H1 (cell line): ENCODE measurements around the gene FJX1. TPM values are rescaled to one million over a fixed set of nuclear protein-coding genes. Genes with fewer than 3 reads are reported as not detected.

Experiments
- CTCF ChIA-PET: fragments of 300-600 bp; sonication (Branson Sonifier 250); formaldehyde crosslinking; loops from one replicate; lab custom pipeline; 2021; ENCODE audit not compliant: partially characterized antibody; lab: Charles Lee
- POLR2A ChIA-PET: fragments of 300-600 bp; sonication (Branson Sonifier 250); formaldehyde crosslinking; loops from one replicate; lab custom pipeline; 2021; ENCODE audit warnings: inconsistent platforms; ENCODE audit not compliant: partially characterized antibody; lab: Charles Lee
- DNase-seq, 2 experiments: peaks; one replicate each; pipeline versions ENCODE4 v3.0.0 to v3.0.0-alpha.2; 2010 to 2022; ENCODE audit warnings: low spot score in 2 of 2, low read depth in 1 of 2, mixed read lengths in 1 of 2
- FAIRE-seq: peaks from 2 replicates; lab custom pipeline; 2011; peaks lifted over from hg19 to GRCh38; lab: Jason Lieb, UNC
- H2AFZ ChIP-seq: 2 replicates; pipeline ENCODE4 v1.8.1; 2012; ENCODE audit warnings: low read length, inconsistent platforms
- H2AK5ac ChIP-seq: 2 replicates; pipeline ENCODE4 v1.6.1; 2013; ENCODE audit warnings: low read depth, low read length
- H2BK120ac ChIP-seq: replicated peaks from 2 replicates; pipeline ENCODE3; 2013; ENCODE audit warnings: low read depth, low read length, inconsistent platforms
- H2BK12ac ChIP-seq: 2 replicates; pipeline ENCODE4 v1.6.1; 2013; ENCODE audit warnings: low read depth, low read length
- H2BK15ac ChIP-seq: 2 replicates; pipeline ENCODE4 v1.6.1; 2013; ENCODE audit warnings: low read length
- H2BK20ac ChIP-seq: 2 replicates; pipeline ENCODE4 v1.6.1; 2013; ENCODE audit warnings: low read length
- H2BK5ac ChIP-seq: 2 replicates; pipeline ENCODE4 v1.6.1; 2013; ENCODE audit warnings: low read depth, low read length
- H3K14ac ChIP-seq: 2 replicates; pipeline ENCODE4 v1.6.1; 2013; ENCODE audit warnings: inconsistent platforms; ENCODE audit not compliant: insufficient read length
- H3K18ac ChIP-seq: 2 replicates; pipeline ENCODE4 v1.6.1; 2013; ENCODE audit warnings: low read length; ENCODE audit errors: extremely low read depth
- H3K23ac ChIP-seq: 2 replicates; pipeline ENCODE4 v1.6.1; 2013; ENCODE audit warnings: inconsistent platforms; ENCODE audit not compliant: insufficient read length
- H3K23me2 ChIP-seq: 2 replicates; pipeline ENCODE4 v1.6.1; 2013; ENCODE audit warnings: low read depth, low read length
- H3K27ac ChIP-seq: 2 replicates; pipeline ENCODE4 v1.6.1; 2011; ENCODE audit warnings: low read depth, low read length, inconsistent platforms
- H3K27me3 ChIP-seq, 4 experiments: replicated peaks in 1 of 4; 1 replicate in 1 of 4; 2 replicates in 3 of 4; pipeline versions ENCODE4 v1.6.1 to v1.8.1; 2011 to 2013; ENCODE audit warnings: low read length in 3 of 4, mild to moderate bottlenecking in 3 of 4, inconsistent platforms in 2 of 4, mixed read lengths in 2 of 4, moderate library complexity in 1 of 4; ENCODE audit not compliant: control insufficient read depth in 3 of 4, insufficient read depth in 3 of 4; ENCODE audit errors: extremely low read depth in 1 of 4
- H3K36me3 ChIP-seq, 4 experiments: 2 replicates each; pipeline versions ENCODE4 v1.6.1 to v1.8.1; 2011 to 2013; ENCODE audit warnings: mild to moderate bottlenecking in 4 of 4, low read length in 3 of 4, moderate library complexity in 2 of 4, control low read depth in 1 of 4, inconsistent platforms in 1 of 4; ENCODE audit not compliant: insufficient read depth in 4 of 4, control insufficient read depth in 2 of 4
- H3K4ac ChIP-seq: replicated peaks from 2 replicates; pipeline ENCODE3; 2013; ENCODE audit warnings: low read length, low read depth, mixed read lengths, inconsistent platforms; ENCODE audit not compliant: insufficient read length
- H3K4me1 ChIP-seq, 4 experiments: replicated peaks in 1 of 4; 1 replicate in 1 of 4; 2 replicates in 3 of 4; pipeline versions ENCODE4 v1.6.1 to v1.8.1; 2011 to 2013; ENCODE audit warnings: low read length in 3 of 4, inconsistent platforms in 2 of 4, mixed read lengths in 1 of 4; ENCODE audit not compliant: insufficient read depth in 4 of 4, control insufficient read depth in 3 of 4
- H3K4me2 ChIP-seq, 2 experiments: 2 replicates each; pipeline versions ENCODE4 v1.6.1 to v1.8.1; 2011 to 2013; ENCODE audit warnings: low read depth in 2 of 2, low read length in 2 of 2, control low read depth in 1 of 2, inconsistent platforms in 1 of 2, mild to moderate bottlenecking in 1 of 2; ENCODE audit not compliant: insufficient read depth in 1 of 2
- H3K4me3 ChIP-seq, 4 experiments: fragments of 200-600, 300-600 bp in 1 of 4; sonication (generic), shearing (Covaris generic), sonication (Bioruptor Twin) in 1 of 4; 2 replicates each; pipeline versions ENCODE4 v1.5.1 to v1.8.1; 2011 to 2016; ENCODE audit warnings: low read length in 4 of 4, low read depth in 3 of 4, control low read depth in 2 of 4, inconsistent platforms in 2 of 4, mild to moderate bottlenecking in 2 of 4, mixed read lengths in 1 of 4, moderate library complexity in 1 of 4; ENCODE audit not compliant: insufficient read depth in 2 of 4; ENCODE audit errors: extremely low read depth in 1 of 4
- H3K56ac ChIP-seq: replicated peaks from 2 replicates; pipeline ENCODE3; 2013; ENCODE audit warnings: low read depth, mild to moderate bottlenecking, mixed read lengths, low read length, inconsistent platforms; ENCODE audit not compliant: insufficient read length
- H3K79me1 ChIP-seq: 2 replicates; pipeline ENCODE4 v1.6.1; 2013; ENCODE audit warnings: low read depth, low read length, control low read depth
- H3K79me2 ChIP-seq, 2 experiments: 2 replicates each; pipeline versions ENCODE4 v1.6.1 to v1.8.1; 2012 to 2013; ENCODE audit warnings: low read length in 2 of 2, mild to moderate bottlenecking in 2 of 2, inconsistent platforms in 1 of 2; ENCODE audit not compliant: insufficient read depth in 2 of 2, control insufficient read depth in 1 of 2
- H3K9ac ChIP-seq, 4 experiments: replicated peaks in 1 of 4; 1 replicate in 1 of 4; 2 replicates in 3 of 4; pipeline versions ENCODE4 v1.6.1 to v1.8.1; 2011 to 2013; ENCODE audit warnings: low read depth in 3 of 4, low read length in 3 of 4, control low read depth in 2 of 4, mild to moderate bottlenecking in 2 of 4, moderate library complexity in 2 of 4, inconsistent platforms in 1 of 4; ENCODE audit errors: extremely low read depth in 1 of 4
- H3K9me3 ChIP-seq, 2 experiments: 2 replicates each; pipeline versions ENCODE4 v1.6.1 to v1.8.1; 2012 to 2013; ENCODE audit warnings: mild to moderate bottlenecking in 2 of 2, moderate library complexity in 2 of 2, control low read depth in 1 of 2, inconsistent platforms in 1 of 2, low read depth in 1 of 2, low read length in 1 of 2, mixed read lengths in 1 of 2; ENCODE audit not compliant: insufficient read depth in 2 of 2
- H4K20me1 ChIP-seq, 2 experiments: replicated peaks in 1 of 2; 2 replicates each; pipeline versions ENCODE3 to v1.8.1; 2011 to 2013; ENCODE audit warnings: inconsistent platforms in 2 of 2, low read length in 2 of 2, mild to moderate bottlenecking in 1 of 2; ENCODE audit not compliant: insufficient read depth in 2 of 2, control insufficient read depth in 1 of 2
- H4K5ac ChIP-seq: 2 replicates; pipeline ENCODE4 v1.6.1; 2013; ENCODE audit warnings: low read length, low read depth, mixed read lengths, inconsistent platforms; ENCODE audit not compliant: insufficient read length
- H4K8ac ChIP-seq: 2 replicates; pipeline ENCODE4 v1.8.0; 2013; ENCODE audit warnings: mild to moderate bottlenecking, moderate library complexity, low read length, inconsistent platforms; ENCODE audit not compliant: insufficient read depth; ENCODE audit errors: extremely low read depth
- H4K91ac ChIP-seq: replicated peaks from 2 replicates; pipeline ENCODE3; 2013; ENCODE audit warnings: low read length, mixed read lengths, inconsistent platforms; ENCODE audit not compliant: insufficient read length
- POLR2A ChIP-seq, 2 experiments: IDR thresholded peaks; 1 replicate in 1 of 2; 2 replicates in 1 of 2; pipeline ENCODE4 v1.6.1; 2011; ENCODE audit warnings: low read depth in 2 of 2, low read length in 2 of 2, mild to moderate bottlenecking in 2 of 2; ENCODE audit errors: control extremely low read depth in 1 of 2
- WGBS, 2 experiments: shearing (Covaris generic) in 1 of 2; methylation state at CpG; one replicate each; pipeline versions ENCODE4 v1.1.6 to v1.1.7; 2013 to 2015; ENCODE audit warnings: low lambda C conversion rate in 2 of 2, mixed read lengths in 2 of 2, inconsistent platforms in 1 of 2, low coverage in 1 of 2, missing lambda C conversion rate in 1 of 2; ENCODE audit not compliant: insufficient replicate concordance in 2 of 2, insufficient coverage in 1 of 2, insufficient read length in 1 of 2; ENCODE audit errors: extremely low coverage in 1 of 2, missing lambda C conversion rate in 1 of 2; 5-methylcytosine and 5-hydroxymethylcytosine counted together
- polyA plus RNA-seq, 7 experiments: library from polyadenylated mRNA; depleted of rRNA in 3 of 7; stranded (reverse) in 5 of 7; unstranded in 2 of 7; fragments of >200 nt in 5 of 7; fragments of 200-250 nt in 2 of 7; gene quantifications; 1 replicate in 5 of 7; 2 replicates in 1 of 7; 4 replicates in 1 of 7; pipeline versions ENCODE4 v1.2.1 to v1.2.3, GENCODE V29; 2011 to 2013; ENCODE audit warnings: missing spikeins in 2 of 7, mixed read lengths in 2 of 7
- total RNA-seq: library from RNA; stranded (reverse); fragmentation: NEBNext Ultra II Directional; extraction: Animal tissue kit (Norgen Biotek cat#: 25700); gene quantifications from 2 replicates; pipeline ENCODE4 v1.2.1, GENCODE V29; 2021

FJX1 gene
- total and polyA plus RNA-seq, 2 of the 8 experiments (the other 6 are each of a cell fraction or from before 2014, with no cell fraction given) = 6.3 to 13.3 TPM

DNA sequence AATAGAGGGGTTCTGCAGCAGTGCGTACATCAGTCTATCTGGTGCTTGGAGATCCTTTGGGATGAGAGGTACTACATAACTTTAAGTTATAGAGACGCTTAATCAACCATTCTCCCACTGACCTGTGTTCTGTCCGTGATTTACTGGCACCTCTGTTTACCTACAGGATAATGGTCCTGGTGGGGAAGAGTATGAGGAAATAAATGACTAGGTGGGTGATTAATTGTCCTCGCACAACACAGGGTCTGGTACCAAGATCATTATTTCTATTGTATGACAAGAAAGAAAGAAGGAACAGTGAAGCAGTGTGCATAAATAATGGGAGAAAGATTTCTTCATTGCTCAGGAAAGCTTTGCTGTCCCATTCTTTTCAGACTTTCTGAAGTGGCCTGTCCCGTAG, 32.8 kb upstream of the FJX1 start:
- Histone ChIP-seq H3K27ac (no peak overlapping the region), H4K20me1 (no peaks in the 10 kb centered on the region), H3K27me3 (peaks cover 0 to 2% (median 0%) of the 10 kb centered on the region in 4 experiments; a peak in 2 of 7 replicates), H4K91ac (no peak overlapping the region), H3K4me1 (no peaks in the 10 kb centered on the region), H3K14ac (no peak overlapping the region), H3K79me1 (no peaks in the 10 kb centered on the region), H3K36me3 (no peaks in the 10 kb centered on the region), H2BK12ac (no peak overlapping the region), H3K79me2 (no peaks in the 10 kb centered on the region), H3K4me2 (no peak overlapping the region), H4K8ac (no peak overlapping the region), H2BK120ac (no peak overlapping the region), H2BK15ac (no peak overlapping the region), H3K18ac (no peak overlapping the region), H3K56ac (no peak overlapping the region), H3K23ac (no peak overlapping the region), H2AK5ac (no peak overlapping the region), H3K4me3 (no peak overlapping the region), H3K23me2 (no peaks in the 10 kb centered on the region), H2AFZ (no peak overlapping the region), H3K4ac (no peak overlapping the region), H3K9me3 (no peaks in the 10 kb centered on the region), H2BK5ac (no peak overlapping the region), H2BK20ac (no peak overlapping the region), H4K5ac (no peak overlapping the region), H3K9ac (no peak overlapping the region)
- ChIA-PET CTCF (interaction anchor here (2.6 kb wide), 1 partner anchor 20 kb away, joined by 6 read pairs; no protein-coding TSS in a partner anchor), POLR2A (interaction anchor here (1.2 kb wide), 1 partner anchor 339 kb away, joined by 4 read pairs; no protein-coding TSS in a partner anchor)
- no peak for FAIRE-seq
- DNase-seq = no peak
- 83% methylated on average over 5 of the region's 5 CpGs; no CpG with 5 or more reads in 1 of the 2 experiments for WGBS, 2 experiments
- no peak for TF ChIP-seq POLR2A (IDR thresholded peaks at IDR 0.05; ENCODE audit: control extremely low read depth in 1 of 2, low read depth in 2 of 2, low read length in 2 of 2)
